ENCODE data around the gene NOS1. TPM values are rescaled to one million over a fixed set of nuclear protein-coding genes. Genes with fewer than 3 reads are reported as not detected.

NOS1 gene
- total and polyA plus RNA-seq, 2 of the 8 experiments (the other 6 are each of a cell fraction or from before 2014, with no cell fraction given), result 1.5 to 2.0 TPM

DNA sequence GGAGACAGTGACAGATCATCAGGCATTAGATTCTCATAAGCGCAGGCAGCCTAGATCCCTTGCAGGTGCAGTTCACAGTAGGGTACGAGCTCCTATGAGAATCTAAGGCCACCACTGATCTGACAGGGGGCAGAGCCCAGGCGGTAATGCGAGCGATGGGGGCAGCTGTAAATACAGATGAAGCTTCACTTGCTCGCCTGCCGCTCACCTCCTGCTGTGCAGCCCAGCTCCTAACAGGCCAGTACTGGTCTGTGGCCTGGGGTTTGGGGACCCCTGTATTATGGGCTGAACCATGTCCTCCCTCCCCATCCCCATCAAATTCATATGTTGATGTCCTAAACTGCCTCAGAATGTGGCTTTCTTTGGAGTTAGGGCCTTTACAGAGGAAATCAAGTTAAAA is 63.2 kb downstream of the NOS1 start:
- Histone ChIP-seq H3K4me1 (replicated peaks in 1 of 4; ENCODE audit: control insufficient read depth in 3 of 4, insufficient read depth in 4 of 4, low read length in 3 of 4) (peaks cover 0 to 3% (median 0%) of the 10 kb centered on the region in 4 experiments; a peak in 2 of 7 replicates), H2BK20ac (ENCODE audit: low read length) (no peak overlapping the region), H3K14ac (ENCODE audit: insufficient read length) (no peak overlapping the region), H3K79me2 (ENCODE audit: control insufficient read depth in 1 of 2, insufficient read depth in 2 of 2, low read length in 2 of 2) (no peaks in the 10 kb centered on the region), H3K4ac (replicated peaks; ENCODE audit: insufficient read length, low read depth, low read length) (no peak overlapping the region), H2BK12ac (ENCODE audit: low read depth, low read length) (no peak overlapping the region), H4K8ac (ENCODE audit: extremely low read depth, insufficient read depth, low read length) (no peak overlapping the region), H2BK15ac (ENCODE audit: low read length) (no peak overlapping the region), H3K79me1 (ENCODE audit: low read depth, low read length) (no peaks in the 10 kb centered on the region), H3K4me3 (ENCODE audit: extremely low read depth in 1 of 4, insufficient read depth in 2 of 4, low read depth in 3 of 4, low read length in 4 of 4) (no peak overlapping the region), H3K27ac (ENCODE audit: low read depth, low read length) (no peak overlapping the region; the same call in 1 of the 2 replicates), H2AK5ac (ENCODE audit: low read depth, low read length) (no peak overlapping the region), H3K36me3 (ENCODE audit: control insufficient read depth in 2 of 4, insufficient read depth in 4 of 4, low read length in 3 of 4) (no peaks in the 10 kb centered on the region), H4K91ac (replicated peaks; ENCODE audit: insufficient read length, low read length) (no peak overlapping the region), H3K27me3 (replicated peaks in 1 of 4; ENCODE audit: control insufficient read depth in 3 of 4, extremely low read depth in 1 of 4, insufficient read depth in 3 of 4, low read length in 3 of 4) (no peaks in the 10 kb centered on the region), H3K18ac (ENCODE audit: extremely low read depth, low read length) (no peak overlapping the region), H3K4me2 (ENCODE audit: insufficient read depth in 1 of 2, low read depth in 2 of 2, low read length in 2 of 2) (no peak overlapping the region), H3K9me3 (ENCODE audit: insufficient read depth in 2 of 2, low read depth in 1 of 2, low read length in 1 of 2) (peaks cover 0 to 3% of the 10 kb centered on the region in 2 experiments; a peak in 1 of 4 replicates), H2AFZ (ENCODE audit: low read length) (no peak overlapping the region), H3K23me2 (ENCODE audit: low read depth, low read length) (no peaks in the 10 kb centered on the region), H3K56ac (replicated peaks; ENCODE audit: insufficient read length, low read depth, low read length) (no peak overlapping the region), H3K9ac (replicated peaks in 1 of 4; ENCODE audit: extremely low read depth in 1 of 4, low read depth in 3 of 4, low read length in 3 of 4) (no peak overlapping the region), H2BK5ac (ENCODE audit: low read depth, low read length) (no peak overlapping the region), H4K5ac (ENCODE audit: insufficient read length, low read depth, low read length) (no peak overlapping the region), H4K20me1 (replicated peaks in 1 of 2; ENCODE audit: control insufficient read depth in 1 of 2, insufficient read depth in 2 of 2, low read length in 2 of 2) (no peaks in the 10 kb centered on the region), H3K23ac (ENCODE audit: insufficient read length) (no peak overlapping the region), H2BK120ac (replicated peaks; ENCODE audit: low read depth, low read length) (no peak overlapping the region)
- DNase-seq (ENCODE audit: low read depth in 1 of 2, low spot score in 2 of 2) (no peak), FAIRE-seq (no peak)
- ChIA-PET CTCF (ENCODE audit: partially characterized antibody) (interaction anchor here (1.2 to 1.8 kb wide), 4 partner anchors 66 to 559 kb away, joined by 3 to 6 read pairs (median 4); no protein-coding TSS in a partner anchor), POLR2A (ENCODE audit: partially characterized antibody) (interaction anchor here (1.8 kb wide), 1 partner anchor 62 kb away, joined by 4 read pairs; no protein-coding TSS in a partner anchor)
- no peak for TF ChIP-seq CBX8 (IDR thresholded peaks at IDR 0.05; ENCODE audit: borderline replicate concordance, low read depth, low read length)
- TF ChIP-seq SIRT6 (IDR thresholded peaks at IDR 0.05; ENCODE audit: low read length), result no peak
- TF ChIP-seq SIX5 (IDR thresholded peaks at IDR 0.05; ENCODE audit: low read depth, low read length), result no peak
- no peak for TF ChIP-seq CHD1 (IDR thresholded peaks at IDR 0.05; ENCODE audit: low read depth, low read length)
- 98% methylated on average over 7 of the region's 7 CpGs; no CpG with 5 or more reads in 1 of the 2 experiments for WGBS, 2 experiments (ENCODE audit: extremely low coverage in 1 of 2, insufficient coverage in 1 of 2, insufficient read length in 1 of 2, insufficient replicate concordance in 2 of 2, low coverage in 1 of 2, low lambda C conversion rate in 2 of 2, missing lambda C conversion rate in 1 of 2)

Data from H1 (cell line).